LNCaP clone FGC (cell line): Measurements from ENCODE around the gene SMAD1.

Source experiments
- DNase-seq: peaks from one replicate; pipeline ENCODE4 v3.0.0-alpha.2; 2011; ENCODE audit warnings: low read depth
- H3K4me3 ChIP-seq: 2 replicates; pipeline ENCODE4 v1.5.1; 2011; ENCODE audit warnings: mild to moderate bottlenecking, low read depth, low read length, control low read depth
- CTCF ChIP-seq: IDR thresholded peaks from 2 replicates; pipeline ENCODE4 v1.5.1; 2012; ENCODE audit warnings: mild to moderate bottlenecking; ENCODE audit not compliant: control insufficient read depth, insufficient read depth; ENCODE audit errors: extremely low read depth

Gene SMAD1

GRCh38 chr4:145440292-145441007 lies 41.2 kb upstream of the SMAD1 start:
- no peak for TF ChIP-seq CTCF
- H3K4me3 ChIP-seq = no peak overlapping the region
- DNase-seq = no peak

GRCh38 chr4:145446184-145446583 lies 35.5 kb upstream of the SMAD1 start:
- no peak overlapping the region for H3K4me3 ChIP-seq
- DNase-seq = no peak
- TF ChIP-seq CTCF = no peak

- no peak for TF ChIP-seq CTCF
- no peak overlapping the region for H3K4me3 ChIP-seq
- no peak for DNase-seq
Measured at GRCh38 chr4:145451895-145452294, 29.8 kb upstream of the SMAD1 start.

GRCh38 chr4:145452447-145453162 lies 29.0 kb upstream of the SMAD1 start:
- DNase-seq = no peak
- no peak overlapping the region for H3K4me3 ChIP-seq
- TF ChIP-seq CTCF = no peak

- H3K4me3 ChIP-seq = no peak overlapping the region
- TF ChIP-seq CTCF = no peak
- no peak for DNase-seq
Measured at GRCh38 chr4:145453163-145453520, 28.5 kb upstream of the SMAD1 start.

- H3K4me3 ChIP-seq = no peak overlapping the region
- no peak for DNase-seq
- TF ChIP-seq CTCF = no peak
Measured at GRCh38 chr4:145473203-145473602, 8.4 kb upstream of the SMAD1 start.

- no peak for DNase-seq
- no peak for TF ChIP-seq CTCF
- no peak overlapping the region for H3K4me3 ChIP-seq
Measured at GRCh38 chr4:145480257-145480656, 1.4 kb upstream of the SMAD1 start.
